Kidney (tissue), 14 donors: Measurements from ENCODE around the gene ZNF12. TPM values are rescaled to one million over a fixed set of nuclear protein-coding genes. Genes with fewer than 3 reads are reported as not detected.

Source experiments
- DNase-seq, 5 donors: peaks; one replicate each; pipeline ENCODE4 v3.0.0-alpha.2; 2013 to 2020
- FAIRE-seq: peaks from 2 replicates; lab custom pipeline; 2012; peaks lifted over from hg19 to GRCh38; lab: Jason Lieb, UNC
- H3K27ac ChIP-seq, 2 donors: one replicate each; pipeline ENCODE4 v1.7.0; 2013; ENCODE audit warnings: low read depth in 2 of 2, low read length in 2 of 2, inconsistent platforms in 1 of 2
- H3K27me3 ChIP-seq: one replicate; pipeline ENCODE4 v1.7.1; 2013; ENCODE audit warnings: low read length, inconsistent platforms; ENCODE audit not compliant: control insufficient read depth, insufficient read depth
- H3K36me3 ChIP-seq, 3 donors: one replicate each; pipeline versions ENCODE4 v1.7.0 to v1.7.1; 2013; ENCODE audit warnings: low read length in 3 of 3, control low read depth in 1 of 3, inconsistent platforms in 1 of 3; ENCODE audit not compliant: insufficient read depth in 3 of 3, control insufficient read depth in 2 of 3
- H3K4me1 ChIP-seq, 3 donors: one replicate each; pipeline versions ENCODE4 v1.7.0 to v1.7.1; 2013; ENCODE audit warnings: low read length in 3 of 3, inconsistent platforms in 1 of 3, low read depth in 1 of 3; ENCODE audit not compliant: control insufficient read depth in 2 of 3, insufficient read depth in 2 of 3
- H3K4me3 ChIP-seq, 3 donors: one replicate each; pipeline versions ENCODE4 v1.7.0 to v1.8.1; 2013; ENCODE audit warnings: low read length in 3 of 3, control low read depth in 1 of 3, inconsistent platforms in 1 of 3
- H3K9ac ChIP-seq, 3 donors: one replicate each; pipeline versions ENCODE4 v1.7.0 to v1.7.1; 2013; ENCODE audit warnings: low read length in 3 of 3, control low read depth in 1 of 3, inconsistent platforms in 1 of 3
- H3K9me3 ChIP-seq, 3 donors: one replicate each; pipeline versions ENCODE4 v1.7.0 to v1.7.1; 2013; ENCODE audit warnings: low read length in 3 of 3, control low read depth in 1 of 3, inconsistent platforms in 1 of 3; ENCODE audit not compliant: control insufficient read depth in 2 of 3, insufficient read depth in 1 of 3
- intact Hi-C: fragments of 100-400 bp; cut with DNase I; formaldehyde crosslinking; loops from one replicate; pipeline ENCODE4 v1.11.1; 2022
- polyA plus RNA-seq: library from polyadenylated mRNA; stranded (reverse); fragments of 350-450 nt; fragmentation: Illumina TruSeq; extraction: RNeasy Lipid Tissue Mini Kit (QIAGEN cat#74804); gene quantifications from one replicate; pipeline ENCODE4 v1.2.3, GENCODE V29; 2014; ENCODE audit warnings: low read depth, low replicate concordance; ENCODE audit not compliant: insufficient read depth
- total RNA-seq: library from RNA; stranded (reverse); fragmentation: NEBNext Ultra II Directional; extraction: Animal tissue kit (Norgen Biotek cat#: 25700); gene quantifications from one replicate; pipeline ENCODE4 v1.2.1, GENCODE V29; 2021
- TF ChIP-seq, protein P1 (sequence below): IDR thresholded peaks from 3 replicates; pipeline ENCODE4 v1.5.1; 2012; ENCODE audit warnings: mild to moderate bottlenecking, moderate library complexity, borderline replicate concordance; ENCODE audit not compliant: insufficient read depth; ENCODE audit errors: extremely low read depth
- donor health status: control.
- donor health status: control.
- donor health status: control.
- donor health status: control.
- donor health status: control.
- donor health status: DM: yes; HTN: yes; CAD: no.
- donor health status: Normal renal cell carcinoma (clear cell type).

Gene ZNF12
- total and polyA plus RNA-seq, 2 donors from 2014 or later, result 9.9 to 31.3 TPM

DNA sequence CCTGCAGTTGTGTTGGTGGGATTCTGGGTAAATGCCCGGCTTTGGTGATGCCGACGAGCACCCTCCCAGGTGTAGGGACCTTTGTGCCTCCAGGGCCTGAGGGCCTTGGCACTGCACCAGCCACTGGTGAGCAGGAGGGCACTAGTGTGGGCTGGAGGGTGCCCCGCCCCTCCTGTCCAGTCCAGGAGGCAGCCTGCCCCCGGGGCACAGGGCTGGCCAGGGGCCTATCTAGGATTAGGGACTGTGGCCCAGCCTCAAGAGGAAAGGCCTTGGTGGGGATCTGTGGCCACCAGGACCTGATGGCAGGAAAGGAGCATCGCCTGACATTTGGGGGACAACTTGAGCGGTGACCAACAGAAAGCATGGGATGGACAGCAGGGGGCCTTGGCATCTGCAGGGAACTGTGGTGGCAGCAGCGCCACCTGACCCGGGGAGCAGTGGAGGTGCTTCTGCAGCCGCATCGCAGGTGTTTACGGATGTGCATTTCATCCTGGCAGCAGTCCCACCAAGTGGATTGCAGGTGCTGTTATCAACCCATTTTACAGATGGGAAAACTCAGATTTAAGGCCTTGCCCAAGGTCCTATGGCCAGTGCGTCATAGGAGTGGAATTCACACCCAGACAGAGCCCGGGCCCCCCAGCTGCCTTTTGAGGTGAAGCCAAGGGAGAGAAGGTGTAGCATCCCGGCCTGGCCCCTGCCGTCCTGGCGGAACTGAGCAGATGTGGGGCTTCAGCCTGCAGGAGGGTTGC lies 58.5 kb downstream of the ZNF12 start:
- no peak overlapping the region for H3K4me3 ChIP-seq
- peaks cover 0 to 12% (median 12%) of the 10 kb centered on the region in 3 donors for H3K36me3 ChIP-seq
- H3K9me3 ChIP-seq, result no peaks in the 10 kb centered on the region
- H3K27me3 ChIP-seq, result no peaks in the 10 kb centered on the region
- H3K4me1 ChIP-seq, result no peaks in the 10 kb centered on the region
- H3K27ac ChIP-seq, result no peak overlapping the region
- TF ChIP-seq, protein P1, sequence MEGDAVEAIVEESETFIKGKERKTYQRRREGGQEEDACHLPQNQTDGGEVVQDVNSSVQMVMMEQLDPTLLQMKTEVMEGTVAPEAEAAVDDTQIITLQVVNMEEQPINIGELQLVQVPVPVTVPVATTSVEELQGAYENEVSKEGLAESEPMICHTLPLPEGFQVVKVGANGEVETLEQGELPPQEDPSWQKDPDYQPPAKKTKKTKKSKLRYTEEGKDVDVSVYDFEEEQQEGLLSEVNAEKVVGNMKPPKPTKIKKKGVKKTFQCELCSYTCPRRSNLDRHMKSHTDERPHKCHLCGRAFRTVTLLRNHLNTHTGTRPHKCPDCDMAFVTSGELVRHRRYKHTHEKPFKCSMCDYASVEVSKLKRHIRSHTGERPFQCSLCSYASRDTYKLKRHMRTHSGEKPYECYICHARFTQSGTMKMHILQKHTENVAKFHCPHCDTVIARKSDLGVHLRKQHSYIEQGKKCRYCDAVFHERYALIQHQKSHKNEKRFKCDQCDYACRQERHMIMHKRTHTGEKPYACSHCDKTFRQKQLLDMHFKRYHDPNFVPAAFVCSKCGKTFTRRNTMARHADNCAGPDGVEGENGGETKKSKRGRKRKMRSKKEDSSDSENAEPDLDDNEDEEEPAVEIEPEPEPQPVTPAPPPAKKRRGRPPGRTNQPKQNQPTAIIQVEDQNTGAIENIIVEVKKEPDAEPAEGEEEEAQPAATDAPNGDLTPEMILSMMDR, result no peak
- FAIRE-seq, result no peak
- no peak overlapping the region for H3K9ac ChIP-seq
- intact Hi-C loops, result no loop called here
- DNase-seq, result peak in 1 of 5 donors; percentile 51

DNA sequence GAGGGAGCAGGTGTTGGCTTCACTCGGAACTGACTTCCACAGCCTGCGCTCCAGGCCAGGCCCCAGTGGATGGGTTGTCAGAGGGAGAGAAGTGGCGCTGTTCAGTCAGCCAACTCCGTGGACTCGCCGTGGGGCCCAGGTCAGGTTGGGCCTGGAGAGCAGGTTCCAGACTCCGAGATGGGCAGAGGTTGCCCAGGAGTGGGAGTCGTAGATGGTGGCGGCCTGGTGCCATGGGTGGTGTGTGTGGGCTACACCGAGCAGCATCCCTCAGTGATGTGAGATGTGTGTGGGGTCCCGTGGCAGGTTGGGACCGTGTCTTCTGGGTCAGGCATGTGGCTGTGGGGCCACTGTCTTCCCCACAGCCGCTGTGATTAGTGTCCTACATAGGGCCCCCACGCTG lies 59.2 kb downstream of the ZNF12 start:
- no peak for FAIRE-seq

DNA sequence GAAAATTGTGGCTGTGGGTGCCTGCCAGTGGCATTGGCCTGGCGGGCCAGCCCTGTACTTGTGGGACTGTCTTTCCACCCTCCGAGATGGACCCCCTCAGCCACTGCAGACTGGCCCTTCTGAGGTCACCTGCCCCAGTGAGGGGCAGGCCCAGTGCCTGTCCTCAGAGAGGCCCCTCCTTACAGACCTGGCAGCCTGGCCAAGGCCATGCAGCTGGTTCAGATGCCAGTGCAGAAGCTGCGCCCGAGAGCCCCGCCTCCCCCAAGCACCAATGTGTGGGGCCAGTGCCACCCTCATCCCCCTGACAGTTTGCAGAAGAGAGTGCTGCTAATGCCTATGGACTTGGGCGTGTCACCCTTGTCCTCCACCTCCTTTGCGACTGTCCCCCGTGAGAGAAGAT lies 59.7 kb downstream of the ZNF12 start:
- H3K4me3 ChIP-seq, result no peak overlapping the region
- no peaks in the 10 kb centered on the region for H3K27me3 ChIP-seq
- H3K9me3 ChIP-seq, result no peaks in the 10 kb centered on the region
- H3K27ac ChIP-seq, result no peak overlapping the region
- no peak for FAIRE-seq
- DNase-seq, result peak in 1 of 5 donors; percentile 41
- H3K9ac ChIP-seq, result no peak overlapping the region
- intact Hi-C loops, result no loop called here
- TF ChIP-seq, protein P1, result no peak
- no peaks in the 10 kb centered on the region for H3K4me1 ChIP-seq
- H3K36me3 ChIP-seq, result peaks cover 0 to 15% (median 12%) of the 10 kb centered on the region in 3 donors

More for the DNA sequence above, 59.2 kb downstream of the ZNF12 start:
- H3K9ac ChIP-seq, result no peak overlapping the region
- H3K4me3 ChIP-seq, result no peak overlapping the region
- H3K4me1 ChIP-seq, result no peaks in the 10 kb centered on the region
- intact Hi-C loops, result no loop called here
- peaks cover 0 to 13% (median 10%) of the 10 kb centered on the region in 3 donors for H3K36me3 ChIP-seq
- no peaks in the 10 kb centered on the region for H3K9me3 ChIP-seq
- DNase-seq, result peak in 1 of 5 donors; percentile 65
- no peaks in the 10 kb centered on the region for H3K27me3 ChIP-seq
- TF ChIP-seq, protein P1, result no peak
- H3K27ac ChIP-seq, result no peak overlapping the region
